Upper lobe of left lung (tissue), 6 donors: Measurements from ENCODE around the gene STK35. TPM values are rescaled to one million over a fixed set of nuclear protein-coding genes. Genes with fewer than 3 reads are reported as not detected.

Experiments used
- ATAC-seq, 2 donors: fragments of 200-7000 bp; cut with Tn5 transposase; one replicate each; pipeline ENCODE4 v1.9.1; 2022; ENCODE audit warnings: mild to moderate bottlenecking in 2 of 2, moderate library complexity in 2 of 2; ENCODE audit not compliant: low FRiP score in 2 of 2
- DNase-seq, 2 donors: peaks; one replicate each; pipeline ENCODE4 v3.0.0-alpha.2; 2019 to 2020
- H3K27ac ChIP-seq, 4 donors: fragments of 200-600 bp; sonication (generic); one replicate each; pipeline ENCODE4 v1.5.1; 2016 to 2019
- H3K27me3 ChIP-seq, 4 donors: fragments of 200-600 bp; sonication (generic); one replicate each; pipeline ENCODE4 v1.5.1; 2017 to 2019
- H3K36me3 ChIP-seq, 4 donors: fragments of 200-600 bp; sonication (generic); one replicate each; pipeline ENCODE4 v1.5.1; 2016 to 2019
- H3K4me1 ChIP-seq, 4 donors: fragments of 200-600 bp; sonication (generic); one replicate each; pipeline ENCODE4 v1.5.1; 2018 to 2019
- H3K4me3 ChIP-seq, 4 donors: fragments of 200-600 bp; sonication (generic); one replicate each; pipeline ENCODE4 v1.5.1; 2017 to 2019; ENCODE audit warnings: mild to moderate bottlenecking in 2 of 4, moderate library complexity in 1 of 4
- H3K9me3 ChIP-seq, 4 donors: fragments of 200-600 bp; sonication (generic); one replicate each; pipeline ENCODE4 v1.5.1; 2018 to 2019
- CTCF ChIP-seq, 6 experiments: fragments of 450-650 bp in 4 of 6; fragments of 200-600 bp in 2 of 6; sonication (generic) in 2 of 6; IDR thresholded peaks; one replicate each; pipeline ENCODE4 v1.5.1; 2016 to 2019; ENCODE audit warnings: antibody characterized with exemption in 6 of 6
- EP300 ChIP-seq, 4 donors: sonication (generic); formaldehyde crosslinking; IDR thresholded peaks; one replicate each; pipeline ENCODE4 v1.5.1; 2017; ENCODE audit warnings: antibody characterized with exemption in 4 of 4, control low read depth in 2 of 4
- POLR2A ChIP-seq, 4 donors: fragments of 450-650 bp; IDR thresholded peaks; one replicate each; pipeline ENCODE4 v1.5.1; 2016 to 2017; ENCODE audit warnings: antibody characterized with exemption in 4 of 4, mild to moderate bottlenecking in 2 of 4
- POLR2AphosphoS5 ChIP-seq, 2 donors: sonication (generic); formaldehyde crosslinking; IDR thresholded peaks; one replicate each; pipeline ENCODE4 v1.5.1; 2017; ENCODE audit warnings: antibody characterized with exemption in 2 of 2
- WGBS, 2 donors: methylation state at CpG; one replicate each; pipeline ENCODE4 v1.1.5; 2017 to 2018; 5-methylcytosine and 5-hydroxymethylcytosine counted together
- total RNA-seq, 6 donors: library from RNA; depleted of rRNA in 4 of 6; stranded (reverse); fragments of >200 nt in 4 of 6; gene quantifications; one replicate each; pipeline versions ENCODE4 v1.1.0 to v1.2.1, GENCODE V29; 2016 to 2021
- donor health status: DM: no; HTN: no; CAD: no; lungs with moderate emphysema.
- donor health status: DM: no; HTN: yes; CAD: no; lungs with severe emphysema.

Gene STK35
- total RNA-seq, 6 donors from 2014 or later: 14.4 to 36.0 (median 22.5) TPM

- ATAC-seq (peak; percentile 77 to 90), DNase-seq (peak in 1 of 2 donors; percentile 34)
- Histone ChIP-seq H3K27me3 (no peaks in the 10 kb centered on the region), H3K27ac (peak overlapping the region; percentile 35 to 62 (median 52)), H3K4me1 (peaks cover 16 to 46% (median 27%) of the 10 kb centered on the region in 4 donors), H3K9me3 (no peaks in the 10 kb centered on the region), H3K4me3 (no peak overlapping the region), H3K36me3 (no peaks in the 10 kb centered on the region)
- WGBS, 2 donors: 68 to 80% methylated on average over 9 of the region's 9 CpGs
- TF ChIP-seq POLR2AphosphoS5 (IDR thresholded peaks at IDR 0.05): peak in 1 of 2 donors; percentile 30
- no peak for TF ChIP-seq POLR2A (IDR thresholded peaks at IDR 0.05)
Observed at GRCh38 chr20:2133318-2134183, 31.9 kb downstream of the STK35 start.

DNA sequence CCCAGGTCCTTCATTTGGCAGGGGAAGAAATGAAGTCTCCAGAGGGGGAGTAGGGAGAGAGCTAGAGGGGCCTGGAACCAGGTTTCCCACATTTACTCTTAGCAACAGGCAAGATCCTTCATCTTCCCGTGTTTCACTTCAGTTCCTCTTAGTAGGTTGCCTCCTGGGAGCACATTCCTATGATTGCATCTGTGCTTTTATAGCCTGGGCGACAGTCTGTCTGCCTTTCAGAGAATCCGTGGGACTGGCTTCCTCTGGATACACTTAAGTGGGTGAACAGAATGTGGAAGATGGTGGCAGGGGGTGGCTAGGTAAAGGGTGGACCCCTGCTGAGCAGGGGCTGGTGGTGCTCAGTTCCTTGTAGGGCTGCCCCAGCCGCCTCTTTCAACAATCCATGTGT is 33.4 kb downstream of the STK35 start:
- DNase-seq: no peak
- 72 to 88% methylated on average over 4 of the region's 4 CpGs for WGBS, 2 donors
- TF ChIP-seq CTCF (IDR thresholded peaks at IDR 0.05) (no peak), EP300 (IDR thresholded peaks at IDR 0.05) (no peak), POLR2A (IDR thresholded peaks at IDR 0.05) (no peak), POLR2AphosphoS5 (IDR thresholded peaks at IDR 0.05) (no peak)
- Histone ChIP-seq H3K27ac (peak overlapping the region in 1 of 4 donors; percentile 12), H3K27me3 (no peaks in the 10 kb centered on the region), H3K4me3 (no peak overlapping the region), H3K36me3 (no peaks in the 10 kb centered on the region), H3K4me1 (peaks cover 16 to 37% (median 27%) of the 10 kb centered on the region in 4 donors), H3K9me3 (no peaks in the 10 kb centered on the region)
- ATAC-seq: no peak

GRCh38 chr20:2136275-2136674 is 34.6 kb downstream of the STK35 start:
- 91 to 93% methylated on average over 3 to 4 of the region's 4 CpGs for WGBS, 2 donors
- DNase-seq (no peak), ATAC-seq (no peak)
- no peak for TF ChIP-seq POLR2AphosphoS5 (IDR thresholded peaks at IDR 0.05)
- TF ChIP-seq CTCF (IDR thresholded peaks at IDR 0.05): no peak
- TF ChIP-seq POLR2A (IDR thresholded peaks at IDR 0.05): no peak
- TF ChIP-seq EP300 (IDR thresholded peaks at IDR 0.05): no peak
- H3K27me3 ChIP-seq: no peaks in the 10 kb centered on the region
- peaks cover 23 to 47% (median 36%) of the 10 kb centered on the region in 4 donors for H3K4me1 ChIP-seq
- H3K4me3 ChIP-seq: no peak overlapping the region
- no peak overlapping the region for H3K27ac ChIP-seq
- no peaks in the 10 kb centered on the region for H3K36me3 ChIP-seq
- no peaks in the 10 kb centered on the region for H3K9me3 ChIP-seq

DNA sequence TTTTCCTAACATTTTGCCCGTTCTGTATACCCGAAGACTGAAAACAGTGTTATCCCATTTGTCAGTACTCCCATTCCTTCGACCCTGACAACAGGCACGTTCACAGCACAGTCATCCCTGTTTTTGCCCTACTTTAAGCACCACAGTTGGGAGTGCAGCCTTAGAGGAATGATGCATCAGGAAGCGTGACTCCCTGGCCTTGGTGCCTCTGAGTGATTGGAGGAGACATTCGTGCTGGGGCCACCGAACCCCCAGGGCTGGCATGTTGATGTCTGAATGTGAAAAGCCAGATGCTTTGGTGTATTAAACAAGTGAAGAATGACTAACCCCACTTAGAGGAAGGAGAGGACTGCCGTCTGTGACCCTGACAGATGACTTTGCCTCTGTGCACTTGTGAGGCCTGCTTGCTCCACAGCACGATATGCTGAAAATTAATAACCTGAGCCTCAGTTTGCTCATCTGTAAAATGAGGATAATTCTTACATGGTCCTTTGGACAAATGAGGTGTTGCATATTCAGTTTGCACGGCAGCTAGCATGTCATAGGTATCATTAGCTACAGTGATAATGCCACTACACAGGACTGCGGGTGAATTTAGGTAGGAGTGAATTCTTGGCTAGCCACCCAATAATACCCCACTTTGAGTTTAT is 36.0 kb downstream of the STK35 start:
- H3K9me3 ChIP-seq: no peaks in the 10 kb centered on the region
- 90 to 97% methylated on average over 11 of the region's 11 CpGs for WGBS, 2 donors
- H3K27ac ChIP-seq: no peak overlapping the region
- H3K4me3 ChIP-seq: no peak overlapping the region
- DNase-seq (no peak), ATAC-seq (no peak)
- H3K27me3 ChIP-seq: no peaks in the 10 kb centered on the region
- H3K36me3 ChIP-seq: no peaks in the 10 kb centered on the region
- peaks cover 20 to 40% (median 30%) of the 10 kb centered on the region in 4 donors for H3K4me1 ChIP-seq
- TF ChIP-seq POLR2AphosphoS5 (IDR thresholded peaks at IDR 0.05) (no peak), EP300 (IDR thresholded peaks at IDR 0.05) (no peak), POLR2A (IDR thresholded peaks at IDR 0.05) (no peak), CTCF (IDR thresholded peaks at IDR 0.05) (no peak)

GRCh38 chr20:2138396-2138795 is 36.8 kb downstream of the STK35 start:
- Histone ChIP-seq H3K9me3 (no peaks in the 10 kb centered on the region), H3K27me3 (no peaks in the 10 kb centered on the region), H3K36me3 (no peaks in the 10 kb centered on the region), H3K4me1 (peaks cover 13 to 33% (median 24%) of the 10 kb centered on the region in 4 donors), H3K4me3 (no peak overlapping the region), H3K27ac (no peak overlapping the region)
- 59 to 86% methylated on average over 2 of the region's 2 CpGs for WGBS, 2 donors
- no peak for DNase-seq
- no peak for ATAC-seq
- TF ChIP-seq EP300 (IDR thresholded peaks at IDR 0.05) (no peak), CTCF (IDR thresholded peaks at IDR 0.05) (no peak), POLR2AphosphoS5 (IDR thresholded peaks at IDR 0.05) (no peak), POLR2A (IDR thresholded peaks at IDR 0.05) (no peak)
